Esophagus squamous epithelium (tissue), 4 donors: ENCODE measurements around the gene PLEKHA6.

ENCODE experiments used
- POLR2A ChIP-seq, 4 donors: fragments of 450-650 bp; IDR thresholded peaks; one replicate each; pipeline ENCODE4 v1.6.1; 2017; ENCODE audit warnings: antibody characterized with exemption in 4 of 4, mild to moderate bottlenecking in 4 of 4, moderate library complexity in 3 of 4
- TF ChIP-seq, protein P1 (sequence below), 6 experiments: fragments of 450-650 bp in 4 of 6; fragments of 200-600 bp in 2 of 6; sonication (generic) in 2 of 6; IDR thresholded peaks; one replicate each; pipeline ENCODE4 v1.5.1; 2016 to 2019; ENCODE audit warnings: antibody characterized with exemption in 6 of 6, mild to moderate bottlenecking in 4 of 6, moderate library complexity in 4 of 6

DNA sequence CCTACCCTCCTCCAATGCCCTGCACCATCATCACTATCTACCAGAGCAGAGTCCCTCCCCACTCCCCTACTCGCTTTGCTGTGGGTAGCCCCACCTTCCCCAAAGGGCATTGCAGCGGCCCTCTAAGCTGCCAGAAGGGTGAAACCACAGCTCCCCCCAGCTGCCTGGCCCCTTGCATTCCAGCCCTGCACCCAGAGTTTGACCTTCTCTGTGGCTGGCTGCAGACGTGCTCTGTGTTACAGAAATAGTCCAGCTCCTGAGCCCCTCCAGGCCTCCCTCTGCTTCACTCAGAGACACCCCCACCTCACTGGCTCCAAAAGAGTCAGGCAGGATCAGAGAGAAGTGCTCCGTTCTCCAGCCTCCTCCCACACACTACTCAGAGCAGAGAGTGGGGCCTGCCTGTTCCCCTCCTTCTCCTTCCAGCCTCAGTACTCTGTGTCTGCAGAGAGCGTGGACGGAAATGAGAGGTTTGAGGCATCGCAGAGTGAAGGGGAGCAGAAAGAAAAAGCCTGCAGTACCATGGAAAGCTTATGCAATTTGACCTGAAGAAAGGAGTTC, 63.2 kb downstream of the PLEKHA6 start:
- TF ChIP-seq, protein P1, sequence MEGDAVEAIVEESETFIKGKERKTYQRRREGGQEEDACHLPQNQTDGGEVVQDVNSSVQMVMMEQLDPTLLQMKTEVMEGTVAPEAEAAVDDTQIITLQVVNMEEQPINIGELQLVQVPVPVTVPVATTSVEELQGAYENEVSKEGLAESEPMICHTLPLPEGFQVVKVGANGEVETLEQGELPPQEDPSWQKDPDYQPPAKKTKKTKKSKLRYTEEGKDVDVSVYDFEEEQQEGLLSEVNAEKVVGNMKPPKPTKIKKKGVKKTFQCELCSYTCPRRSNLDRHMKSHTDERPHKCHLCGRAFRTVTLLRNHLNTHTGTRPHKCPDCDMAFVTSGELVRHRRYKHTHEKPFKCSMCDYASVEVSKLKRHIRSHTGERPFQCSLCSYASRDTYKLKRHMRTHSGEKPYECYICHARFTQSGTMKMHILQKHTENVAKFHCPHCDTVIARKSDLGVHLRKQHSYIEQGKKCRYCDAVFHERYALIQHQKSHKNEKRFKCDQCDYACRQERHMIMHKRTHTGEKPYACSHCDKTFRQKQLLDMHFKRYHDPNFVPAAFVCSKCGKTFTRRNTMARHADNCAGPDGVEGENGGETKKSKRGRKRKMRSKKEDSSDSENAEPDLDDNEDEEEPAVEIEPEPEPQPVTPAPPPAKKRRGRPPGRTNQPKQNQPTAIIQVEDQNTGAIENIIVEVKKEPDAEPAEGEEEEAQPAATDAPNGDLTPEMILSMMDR (IDR thresholded peaks at IDR 0.05), result no peak
- no peak for TF ChIP-seq POLR2A (IDR thresholded peaks at IDR 0.05)
